SK-N-DZ (cell line): ENCODE measurements around the gene RPGRIP1L.

ENCODE experiments used
- DNase-seq: peaks from one replicate; pipeline ENCODE4 v3.0.0-alpha.2; 2015; ENCODE audit warnings: low spot score

The RPGRIP1L gene

DNA sequence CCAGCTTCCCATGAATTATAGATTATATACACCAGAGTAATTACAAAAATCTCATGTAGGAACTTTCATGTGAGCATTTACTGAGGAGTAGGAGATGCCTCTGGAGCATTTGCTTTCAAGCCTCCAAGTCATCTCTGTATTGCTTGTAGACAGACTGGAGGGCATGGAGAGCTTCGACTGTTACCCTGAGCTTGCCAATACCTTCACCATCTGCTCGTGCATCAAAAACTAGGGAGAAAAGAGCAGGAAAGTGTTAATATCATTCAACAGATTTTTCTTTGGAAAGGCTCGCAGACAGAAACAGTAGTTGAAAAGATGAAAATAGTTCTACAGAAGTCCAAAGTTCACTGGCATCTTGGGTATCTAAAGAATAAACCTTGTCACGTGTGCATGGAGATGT, 101.7 kb downstream of the RPGRIP1L start:
- no peak for DNase-seq

DNA sequence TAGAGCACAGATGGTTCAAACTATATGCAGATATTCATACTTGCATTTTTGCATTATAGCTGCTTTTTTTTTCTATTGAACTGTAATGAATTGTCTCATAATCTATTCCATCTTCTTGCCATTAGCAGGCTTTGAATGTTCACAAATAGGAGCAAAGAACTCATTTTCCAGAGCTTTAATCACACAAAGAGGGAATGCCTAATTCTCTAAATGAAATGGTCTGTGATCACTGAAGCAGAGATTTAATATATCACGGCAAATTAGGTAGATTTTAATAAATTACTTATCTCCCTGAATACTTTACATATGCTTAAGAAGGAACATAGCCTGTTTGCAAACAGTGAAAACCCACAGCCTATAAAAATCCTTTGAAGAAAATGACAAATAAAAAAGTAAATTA, 103.0 kb downstream of the RPGRIP1L start:
- DNase-seq = no peak

DNA sequence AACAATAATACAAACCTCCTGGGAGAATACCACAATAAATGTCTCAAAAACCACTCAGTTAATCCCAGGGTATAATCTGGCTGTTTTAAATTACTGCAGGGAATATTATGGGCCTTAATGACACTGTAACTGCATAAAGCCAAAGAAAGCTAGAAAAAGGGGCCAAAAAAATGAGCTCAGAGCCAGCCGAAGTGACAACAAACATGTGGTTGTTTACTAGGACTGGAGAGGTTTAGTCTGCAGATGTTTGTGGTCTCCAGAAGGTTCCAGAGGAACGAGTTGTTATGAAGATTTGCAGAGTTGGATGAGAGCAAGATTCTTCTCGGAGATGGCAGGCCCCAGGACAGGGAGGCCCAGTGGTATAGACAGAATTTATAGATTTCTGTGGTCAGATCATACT, 103.5 kb downstream of the RPGRIP1L start:
- no peak for DNase-seq

DNA sequence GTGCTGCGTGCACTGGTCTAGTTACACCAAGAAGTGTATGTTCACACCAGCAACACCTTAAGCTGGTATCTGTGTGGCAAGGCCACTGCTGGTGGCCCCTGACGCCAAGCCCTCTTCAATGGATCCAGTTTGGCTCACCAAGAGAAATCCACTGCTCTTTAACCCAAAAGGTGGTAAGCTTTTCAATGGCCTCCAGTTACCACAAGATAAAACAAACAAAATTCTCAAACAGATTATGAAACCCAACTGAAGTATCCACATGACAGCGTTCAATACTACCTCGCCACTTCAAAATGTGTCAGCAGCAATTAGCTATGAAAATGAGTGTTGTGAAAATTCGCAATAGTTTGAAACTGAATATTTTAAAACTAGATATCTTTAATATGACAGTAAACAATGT, 104.1 kb downstream of the RPGRIP1L start:
- DNase-seq = no peak

DNA sequence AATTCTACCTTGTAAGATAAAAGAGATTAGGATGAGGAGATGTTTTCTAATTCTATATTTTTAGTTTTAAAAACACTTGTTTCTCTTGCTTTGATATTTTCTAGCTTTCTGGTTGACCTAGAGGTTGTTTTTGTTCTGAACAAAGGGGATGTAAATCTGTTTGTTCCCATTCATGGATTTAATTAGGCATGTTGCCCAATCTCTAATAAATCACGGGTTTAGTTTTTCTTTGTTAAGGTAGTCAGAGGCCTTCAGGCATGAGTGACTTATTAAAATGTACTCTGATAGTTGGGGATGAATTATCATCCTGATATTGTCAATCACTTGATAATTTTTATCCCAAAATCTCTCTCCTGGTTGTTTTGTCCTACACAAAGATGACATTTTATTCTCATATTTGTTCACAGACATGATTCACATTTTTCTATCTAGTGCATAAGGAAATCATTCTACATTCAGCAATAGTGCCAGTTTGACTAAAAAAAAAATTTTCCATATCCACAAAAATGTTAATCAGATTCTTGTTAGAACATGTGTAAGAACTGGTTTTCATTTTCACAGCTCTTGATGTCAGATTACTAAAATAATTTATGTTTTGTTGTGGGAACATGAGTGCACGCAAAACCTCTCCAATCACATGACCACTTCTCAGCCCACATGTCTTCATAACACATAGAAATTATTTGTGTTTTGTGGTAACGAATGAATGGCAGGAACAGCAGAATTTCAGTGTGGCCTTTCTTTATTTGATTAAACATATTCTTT, 105.0 kb downstream of the RPGRIP1L start:
- no peak for DNase-seq

DNA sequence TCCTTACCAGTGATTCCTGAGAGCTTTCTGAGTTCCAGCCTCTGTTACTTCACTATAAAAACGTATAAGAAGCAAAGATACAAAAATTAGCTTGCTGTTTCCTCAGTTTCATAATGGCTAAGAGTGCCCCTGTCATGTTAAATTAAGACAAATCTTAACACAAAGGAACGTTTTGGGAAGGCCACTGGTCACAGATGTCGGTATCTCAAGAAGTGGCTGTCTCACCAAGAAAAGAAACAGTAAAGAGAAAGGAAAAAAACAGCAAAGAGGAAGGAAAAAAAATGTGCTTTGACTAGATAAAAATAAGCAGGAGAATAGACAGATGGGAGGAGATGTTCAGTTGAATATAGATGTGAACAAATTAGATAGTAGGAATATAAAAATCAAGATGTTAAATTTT, 105.9 kb downstream of the RPGRIP1L start:
- no peak for DNase-seq

DNA sequence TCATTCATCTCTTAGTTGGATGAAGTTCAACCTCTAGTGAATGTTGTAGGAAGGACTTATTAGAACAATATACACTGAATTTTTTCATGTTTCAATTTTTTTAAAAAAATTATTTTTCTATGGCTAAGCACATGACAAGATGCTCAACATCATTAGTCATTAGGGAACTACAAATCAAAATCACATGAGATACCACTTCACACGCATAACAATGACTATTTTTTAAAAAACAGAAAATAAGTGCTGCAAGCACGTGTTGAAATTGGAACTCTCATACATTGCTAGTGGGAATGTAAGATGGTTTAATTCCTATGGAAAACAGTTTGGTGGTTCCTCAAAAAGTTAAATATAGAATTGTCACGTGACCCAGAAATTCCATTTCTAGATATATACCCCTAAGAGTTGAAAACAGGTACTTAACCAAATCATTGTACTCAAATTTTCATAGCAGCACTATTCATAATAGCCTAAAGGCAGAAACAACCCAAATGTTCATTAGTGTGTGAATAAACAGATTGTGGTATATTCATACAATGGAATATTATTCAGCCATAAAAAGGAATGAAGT, 115.5 kb downstream of the RPGRIP1L start:
- DNase-seq = no peak

DNA sequence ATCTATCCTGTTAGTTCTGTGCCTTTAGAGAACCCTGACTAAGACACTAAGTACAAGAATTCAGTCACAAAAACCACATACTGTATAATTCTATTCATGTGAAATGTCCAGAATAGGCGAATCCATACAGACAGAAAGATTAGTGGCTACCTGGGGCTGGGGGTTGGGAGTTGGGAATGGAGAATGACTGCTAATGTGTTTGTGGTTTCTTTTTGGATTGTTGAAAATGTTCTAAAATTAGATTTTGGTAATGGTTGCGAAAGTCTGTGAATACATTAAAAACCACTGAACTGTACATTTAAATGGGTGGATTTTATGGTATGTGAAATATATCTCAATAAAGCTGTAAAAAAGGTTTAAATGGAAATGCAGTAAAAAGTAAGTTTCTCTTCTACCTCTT, 120.3 kb downstream of the RPGRIP1L start:
- DNase-seq = no peak

DNA sequence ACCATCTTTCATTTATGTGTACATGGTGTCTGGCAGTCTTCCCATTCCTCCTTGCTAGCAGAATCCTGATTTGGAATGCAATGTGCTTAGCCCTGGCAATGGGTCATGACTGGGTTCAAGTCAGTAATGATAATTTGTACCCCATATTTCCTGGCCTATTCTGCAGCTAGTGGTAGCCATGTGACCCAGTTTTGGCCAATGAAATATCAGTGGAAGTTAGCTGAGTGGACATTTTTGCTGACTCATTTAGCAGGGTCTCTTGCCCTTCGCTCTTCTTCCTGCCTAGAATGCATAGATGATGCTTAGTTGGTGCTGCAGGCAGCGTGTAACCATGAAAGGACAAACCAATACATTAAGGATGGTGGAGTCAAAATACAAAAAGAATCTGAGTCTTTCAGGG, 121.9 kb downstream of the RPGRIP1L start:
- DNase-seq = no peak

DNA sequence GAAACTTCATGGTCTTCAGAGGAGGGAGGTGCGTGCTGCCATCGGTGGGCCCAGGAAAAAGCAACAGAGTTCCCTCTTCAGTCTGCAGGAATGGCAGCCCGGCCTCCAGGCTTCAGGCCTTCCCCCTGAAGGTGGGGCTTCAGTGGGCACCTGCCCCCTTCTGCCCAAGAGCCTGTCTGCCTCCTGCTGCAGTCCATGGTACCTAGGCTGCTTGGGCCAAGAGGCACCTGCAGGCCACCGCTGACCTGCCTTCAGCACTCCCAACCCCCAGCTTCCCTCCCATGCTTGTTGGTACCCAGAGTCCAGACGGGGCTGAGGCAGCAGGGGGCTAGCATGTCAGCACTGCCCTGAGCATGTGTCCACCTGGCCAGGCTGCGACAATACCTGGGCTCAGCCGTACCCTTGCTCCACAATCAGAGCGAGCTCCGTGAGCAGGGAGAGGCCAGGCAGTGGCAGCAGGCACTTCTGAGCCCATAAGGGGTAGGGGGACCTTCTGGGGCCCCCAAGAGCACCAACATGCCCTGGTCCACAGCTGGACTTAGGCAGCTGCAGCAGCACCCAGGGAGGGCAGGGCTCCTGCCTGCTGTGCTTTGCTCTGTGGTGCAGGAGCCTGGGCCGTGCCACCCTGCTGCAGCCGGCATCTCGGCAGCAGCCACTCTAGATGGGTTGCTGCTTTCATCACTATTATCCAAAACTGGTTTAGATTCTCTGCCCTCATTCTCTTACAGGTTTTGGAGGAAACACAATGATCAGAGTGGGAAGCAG, 123.4 kb downstream of the RPGRIP1L start:
- no peak for DNase-seq

DNA sequence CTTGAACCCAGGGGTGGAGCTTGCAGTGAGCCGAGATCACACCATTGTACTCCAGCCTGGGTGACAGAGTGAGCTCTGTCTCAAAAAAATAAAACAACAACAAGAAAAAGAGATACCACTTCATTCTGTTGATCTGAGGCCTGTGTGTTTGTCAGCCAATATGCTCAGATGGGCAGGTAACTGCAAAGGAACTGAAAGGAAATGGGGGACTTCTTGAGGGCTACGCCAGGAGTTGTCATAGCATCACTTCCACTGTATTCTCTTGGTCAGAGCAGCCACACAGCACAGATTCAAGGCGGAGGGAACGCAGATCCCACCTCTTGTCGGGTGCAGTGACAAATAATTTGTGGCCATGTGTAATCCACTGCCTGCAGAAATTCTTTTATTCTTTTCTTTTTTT, 126.8 kb downstream of the RPGRIP1L start:
- no peak for DNase-seq

DNA sequence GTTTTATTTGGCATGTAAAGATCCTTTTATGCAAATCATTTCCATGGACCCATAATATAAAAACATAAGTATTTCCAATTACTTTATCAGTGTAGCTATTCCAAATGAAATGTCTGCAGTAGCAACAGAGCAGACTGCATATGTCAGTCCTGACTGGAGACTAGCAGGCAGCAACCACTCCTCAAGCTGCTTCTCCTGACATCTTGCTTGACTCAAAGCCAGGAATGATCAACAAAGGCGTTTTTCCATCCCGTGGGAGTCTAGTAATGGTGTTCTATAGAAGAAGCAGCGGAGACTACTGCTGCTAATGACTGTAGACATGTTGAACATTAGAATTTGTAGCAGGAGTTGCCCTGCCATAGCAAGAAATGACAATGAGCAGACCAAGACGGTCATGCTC, 127.4 kb downstream of the RPGRIP1L start:
- DNase-seq = no peak

DNA sequence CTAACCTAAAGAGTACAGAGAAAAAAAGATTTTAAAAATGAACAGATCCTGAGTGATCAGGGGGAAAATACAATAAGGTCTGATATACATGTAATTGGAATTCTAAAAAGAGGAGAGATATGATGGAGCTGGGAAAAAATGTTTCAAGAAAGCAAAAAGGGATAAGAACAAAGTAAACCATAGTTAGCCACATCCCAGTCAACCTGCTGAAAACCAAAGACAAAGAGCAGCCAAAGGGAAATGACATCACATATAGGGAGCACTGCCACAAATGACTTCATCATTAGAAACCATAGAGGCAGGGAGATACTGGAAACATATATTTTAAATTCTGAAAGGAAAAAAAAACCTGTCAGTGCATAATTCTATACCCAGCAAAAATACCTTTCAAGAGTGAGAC, 131.9 kb downstream of the RPGRIP1L start:
- DNase-seq = no peak

DNA sequence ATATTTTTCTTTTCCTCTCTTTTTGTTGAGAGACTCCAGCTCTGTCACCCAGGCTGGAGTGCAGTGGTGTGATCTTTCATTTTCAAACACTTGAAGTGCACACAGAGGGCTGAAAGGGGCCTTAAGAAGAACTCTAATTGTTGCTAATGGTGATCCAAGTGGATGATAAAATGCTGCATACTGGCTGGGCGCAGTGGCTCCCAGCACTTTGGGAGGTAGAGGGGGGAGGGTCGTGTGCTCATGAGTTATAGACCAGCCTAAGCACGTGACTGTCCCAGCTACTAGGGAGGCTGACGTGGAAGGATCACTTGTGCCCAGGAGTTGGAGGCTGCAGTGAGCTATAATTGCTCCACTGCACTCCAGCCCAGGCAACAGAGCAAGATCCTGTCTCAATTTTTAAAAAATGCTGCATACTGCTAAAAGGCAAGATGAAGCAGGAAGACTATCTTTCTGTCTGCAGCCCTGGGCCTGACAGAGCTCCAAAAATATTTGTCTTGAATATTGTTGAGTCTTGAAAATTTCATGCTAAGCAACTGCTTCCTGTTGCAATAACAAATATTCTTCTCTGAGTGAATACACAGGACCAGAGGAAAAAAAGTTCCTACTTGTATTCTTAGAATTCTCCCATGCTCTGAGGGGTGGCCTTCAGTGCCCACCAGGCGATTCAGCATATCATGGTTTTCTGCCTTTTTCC, 137.0 kb downstream of the RPGRIP1L start:
- peak; percentile 52 for DNase-seq

DNA sequence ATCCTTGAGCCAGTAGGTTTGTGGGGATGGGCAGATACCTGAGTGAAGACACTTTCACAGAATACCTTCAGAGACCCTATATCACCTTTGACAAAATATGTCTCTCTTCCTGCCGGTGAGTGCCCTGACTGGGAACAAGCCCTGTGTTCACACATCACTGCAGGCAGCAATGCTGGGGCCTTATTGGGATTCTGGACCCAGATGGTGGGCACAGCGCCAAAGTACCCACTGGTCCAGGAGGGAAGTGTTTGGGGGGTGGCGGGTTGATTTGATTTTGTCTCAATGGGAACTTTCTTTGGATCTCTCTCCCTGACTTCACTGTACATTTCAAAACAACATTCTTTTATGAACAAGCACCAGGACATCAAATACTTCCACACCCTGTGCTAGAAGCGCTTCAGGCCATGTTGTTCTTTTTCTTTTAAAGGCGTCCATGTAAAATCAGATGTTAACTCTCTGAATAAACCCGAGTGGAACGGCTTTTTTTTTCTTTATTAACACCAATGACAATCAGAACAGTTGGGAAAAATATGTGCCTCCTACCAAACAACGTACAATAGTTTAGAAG, 138.3 kb downstream of the RPGRIP1L start:
- DNase-seq = no peak

DNA sequence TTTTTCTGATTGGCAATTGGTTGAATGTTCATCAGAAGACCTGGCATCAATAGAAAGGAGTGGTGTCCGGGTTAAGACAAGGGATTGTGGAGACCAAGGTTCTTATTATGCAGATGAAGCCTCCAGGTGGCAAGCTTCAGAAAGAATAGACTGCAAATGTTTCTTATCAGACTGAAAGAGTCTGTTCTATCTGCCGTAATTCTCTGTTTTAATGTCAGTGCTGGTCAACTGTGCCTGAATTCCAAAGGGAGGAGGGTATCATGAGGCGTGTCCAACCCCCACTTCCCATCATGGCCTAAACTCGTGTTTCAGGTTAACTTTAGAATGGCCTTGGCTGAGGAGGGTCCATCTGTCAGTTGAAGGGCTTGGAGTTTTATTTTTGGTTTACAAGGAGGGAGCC, 140.2 kb downstream of the RPGRIP1L start:
- no peak for DNase-seq

DNA sequence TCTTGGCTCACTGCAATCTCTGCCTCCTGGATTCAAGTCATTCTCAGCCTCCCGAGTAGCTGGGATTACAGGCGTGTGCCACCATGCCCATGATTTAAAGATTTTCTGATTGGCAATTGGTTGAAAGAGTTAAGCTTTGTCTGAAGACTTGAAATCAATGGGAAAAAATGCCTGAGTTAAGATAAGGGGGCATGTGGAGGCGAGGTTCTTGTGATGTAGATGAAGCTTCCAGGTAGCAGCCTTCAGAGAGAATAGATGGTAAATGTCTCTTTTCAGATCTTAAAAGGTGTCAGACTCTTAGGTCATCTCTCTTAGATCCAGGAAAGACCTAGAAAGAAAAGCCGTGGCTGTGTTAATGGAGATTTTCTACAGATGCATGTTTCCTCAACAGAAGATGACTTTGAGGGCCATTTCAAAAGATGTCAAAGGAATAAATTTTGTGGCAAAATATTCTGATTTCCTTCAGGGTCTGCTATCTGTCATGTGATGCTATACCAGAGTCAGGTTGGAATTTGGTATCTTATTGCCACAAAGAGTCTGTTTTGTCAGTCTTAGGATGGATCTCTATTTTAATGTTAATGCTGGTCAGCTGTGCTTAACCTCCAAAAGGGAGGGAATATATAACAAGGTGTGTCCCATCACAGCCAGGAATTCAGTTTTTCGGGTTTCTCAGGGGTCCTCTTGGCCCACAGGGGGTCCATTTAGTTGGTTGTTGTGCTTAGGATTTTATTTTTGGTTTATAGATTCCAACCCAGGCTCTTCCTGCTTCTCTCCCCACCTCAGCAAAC, 142.4 kb downstream of the RPGRIP1L start:
- DNase-seq = no peak

DNA sequence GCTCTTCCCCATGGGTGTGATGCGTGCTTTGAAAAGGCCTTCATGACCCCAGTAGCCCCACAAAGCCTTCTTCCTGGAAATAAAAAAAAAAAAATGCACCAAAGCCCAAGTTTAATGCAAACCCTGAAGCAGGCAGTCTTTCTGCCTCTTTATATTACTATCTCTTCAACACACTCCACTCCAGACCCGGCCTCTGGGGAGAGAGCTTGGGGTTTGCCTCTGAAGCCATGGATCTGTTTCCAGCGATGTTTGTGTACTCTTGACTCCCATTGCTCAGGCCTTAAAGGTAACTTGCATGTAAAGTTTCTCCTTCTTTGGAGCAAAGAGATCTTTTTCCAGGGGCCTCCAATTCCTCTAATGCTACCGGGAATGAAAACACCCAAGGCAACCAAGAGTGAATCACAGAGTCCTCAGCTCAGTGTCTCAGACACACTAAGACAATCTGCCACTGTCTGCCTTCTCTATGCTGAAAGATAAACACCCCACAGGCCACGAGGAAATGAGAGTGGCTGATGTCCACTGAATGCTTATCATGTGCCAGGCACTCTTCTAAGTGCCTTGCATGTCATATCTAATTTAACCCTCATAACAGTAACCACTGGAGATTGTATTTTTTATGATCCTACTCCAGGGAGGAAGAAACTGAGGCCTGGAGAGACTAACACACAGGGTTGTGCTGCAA, 144.2 kb downstream of the RPGRIP1L start:
- DNase-seq = no peak

DNA sequence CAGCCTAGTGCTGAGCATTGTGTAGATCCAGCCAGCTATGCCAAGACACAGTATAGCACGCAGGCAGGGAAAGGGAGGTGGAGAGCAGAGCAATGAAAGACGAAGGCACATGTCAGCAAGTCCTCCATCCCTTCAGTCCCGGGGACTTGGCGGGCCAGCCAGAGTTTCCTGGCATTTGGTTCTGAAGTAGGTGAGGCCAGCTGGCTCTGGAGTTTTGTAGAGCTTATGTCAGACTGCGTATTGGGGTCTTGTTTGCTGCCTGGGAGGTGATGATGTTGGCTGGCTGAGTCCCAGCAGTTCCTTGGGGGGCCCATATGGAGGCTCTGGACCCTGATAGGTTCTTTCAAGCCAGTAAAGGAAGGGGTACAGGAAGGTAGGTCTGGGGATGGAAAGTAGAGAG, 144.9 kb downstream of the RPGRIP1L start:
- DNase-seq = no peak

DNA sequence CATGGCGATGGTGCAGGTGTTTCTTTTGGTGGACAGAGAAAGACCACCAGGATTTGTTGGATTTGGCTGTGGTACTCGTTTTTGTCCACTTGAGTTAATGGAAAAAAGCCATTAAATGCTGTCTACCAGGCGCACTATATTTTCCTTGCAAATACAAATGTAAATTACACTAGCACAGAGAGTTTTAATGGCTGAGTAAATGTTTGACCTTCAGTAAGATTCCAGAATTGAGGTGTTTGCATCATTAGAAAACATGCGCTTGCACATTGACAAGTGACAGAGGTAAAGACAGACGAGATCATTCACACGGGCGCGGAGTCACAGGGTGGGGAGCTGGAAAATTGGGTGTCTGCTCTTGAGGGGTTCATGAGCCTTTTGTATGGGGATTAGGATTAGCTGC, 147.1 kb downstream of the RPGRIP1L start:
- DNase-seq = no peak
